NCI-H1930 (cell line): ENCODE results near the gene MMP2.

Source experiments
- DNase-seq, 2 experiments: peaks; one replicate each; lab custom pipeline; 2025; lab: John Stamatoyannopoulos, UW

MMP2 gene

DNA sequence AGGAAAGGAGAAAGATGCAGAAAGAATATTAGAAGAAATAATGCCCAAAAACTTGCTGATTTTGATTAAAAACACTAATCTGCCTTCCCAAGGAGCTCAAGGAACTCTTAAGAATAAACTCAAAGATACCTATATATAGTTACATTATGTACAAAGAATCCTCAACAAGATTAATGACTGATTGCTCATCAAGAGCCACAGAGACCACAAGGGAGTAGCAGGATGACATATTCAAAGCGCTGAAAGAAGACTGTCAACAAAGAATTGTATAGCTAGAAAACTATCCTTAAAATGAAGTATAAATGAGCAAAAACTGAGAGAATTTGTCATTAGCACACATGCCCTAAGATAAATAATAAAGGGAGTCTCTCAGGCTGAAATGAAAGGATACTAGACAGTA lies 36.1 kb downstream of the MMP2 start:
- no peak for DNase-seq

- no peak for DNase-seq
Measured at GRCh38 chr16:55521792-55522191, 42.8 kb downstream of the MMP2 start.

GRCh38 chr16:55526441-55526840 lies 47.4 kb downstream of the MMP2 start:
- DNase-seq, result no peak

DNA sequence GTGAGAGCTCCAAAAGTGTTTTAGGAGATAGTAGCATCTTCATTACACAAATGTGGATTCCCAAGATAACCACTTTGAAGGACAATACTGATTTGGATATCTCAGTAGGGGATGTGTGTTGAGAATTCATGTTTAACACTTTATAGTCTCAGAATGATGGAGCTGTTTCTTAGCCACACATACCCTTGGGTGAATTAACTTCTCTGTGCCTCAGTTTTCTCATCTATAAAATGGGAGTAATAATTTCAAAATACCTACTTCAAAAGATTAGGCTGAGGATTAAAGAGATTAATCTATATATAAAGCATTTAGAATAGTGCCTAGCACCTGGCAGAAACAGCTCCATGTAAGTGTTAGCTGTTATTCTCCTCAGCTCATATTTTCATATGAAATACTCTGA lies 48.9 kb downstream of the MMP2 start:
- DNase-seq, result no peak

DNA sequence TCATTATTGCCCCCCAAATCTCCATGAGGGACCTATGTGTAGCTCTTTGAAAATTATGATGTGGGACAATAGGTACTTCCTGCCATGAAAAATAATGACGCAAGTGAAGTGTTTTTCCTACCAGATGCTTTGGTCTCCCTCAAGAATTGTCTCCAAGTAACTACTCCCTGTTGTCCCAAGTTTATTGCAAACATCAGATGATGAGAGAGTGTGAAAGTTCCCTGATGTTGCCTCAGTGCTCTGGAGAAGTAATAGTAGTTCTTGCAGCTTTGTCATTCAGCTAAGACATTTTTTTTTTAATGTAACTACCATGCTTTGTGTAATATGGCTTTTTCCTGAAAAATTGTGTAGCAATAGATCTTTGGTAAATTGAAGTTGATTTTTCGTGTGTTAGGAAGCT lies 50.0 kb downstream of the MMP2 start:
- no peak for DNase-seq

- no peak for DNase-seq
Measured at GRCh38 chr16:55530316-55530856, 51.4 kb downstream of the MMP2 start.

DNA sequence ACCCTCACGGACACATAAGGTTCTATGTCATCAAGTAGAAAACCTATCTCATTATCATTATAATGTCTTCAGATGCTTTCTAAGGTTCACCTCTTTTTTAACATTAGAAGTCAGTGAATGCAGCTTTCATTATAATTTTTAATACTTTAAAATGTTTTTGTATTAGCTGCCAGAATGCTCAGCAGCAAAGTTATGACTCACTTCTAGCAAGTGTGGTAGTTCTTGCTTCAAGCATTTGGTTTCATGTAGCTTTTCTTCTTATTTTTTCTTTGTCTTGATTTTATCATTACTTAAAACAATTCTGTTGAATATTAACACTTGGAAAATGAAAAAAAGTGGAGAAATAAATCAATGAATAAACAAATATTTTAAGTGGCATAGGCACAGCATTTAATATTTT lies 53.2 kb downstream of the MMP2 start:
- no peak for DNase-seq

GRCh38 chr16:55534756-55535155 lies 55.8 kb downstream of the MMP2 start:
- no peak for DNase-seq

DNA sequence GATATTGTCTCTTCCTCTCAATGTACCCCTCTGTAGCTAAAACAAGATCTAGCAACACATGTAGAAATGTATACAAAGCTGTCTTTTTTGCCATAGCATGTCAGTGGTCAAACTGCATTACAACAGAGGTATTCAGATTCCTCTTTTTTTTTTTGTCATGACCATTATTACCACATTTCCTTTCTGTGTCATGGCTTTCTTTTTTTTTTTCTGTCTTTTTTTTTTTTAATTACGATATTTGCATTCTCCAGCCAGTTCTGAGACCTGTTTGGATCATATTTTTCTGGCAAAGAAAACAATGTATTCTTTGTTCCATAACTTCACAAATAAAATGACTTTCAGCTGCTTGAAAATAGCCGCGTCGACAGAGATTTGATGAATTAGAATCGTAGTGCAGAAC lies 60.1 kb downstream of the MMP2 start:
- DNase-seq, result no peak

DNA sequence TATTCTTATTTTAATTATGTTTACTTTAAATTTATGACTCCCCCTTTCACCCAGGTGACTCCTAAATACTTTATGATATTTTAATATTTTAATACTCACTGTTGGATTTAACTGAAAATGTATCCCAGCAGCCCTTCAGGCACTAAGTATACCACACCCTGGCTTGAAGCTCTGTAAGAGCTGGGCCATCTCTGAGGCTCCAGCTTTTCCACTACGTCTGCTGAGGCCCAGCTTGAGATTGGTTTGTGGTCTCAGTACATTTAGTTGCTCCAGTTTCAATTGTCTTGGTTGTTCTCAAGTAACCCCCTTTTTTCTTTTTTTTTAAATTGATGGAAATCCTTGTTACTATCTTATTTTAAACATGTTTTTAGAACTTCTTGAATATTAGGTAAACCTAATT lies 60.5 kb downstream of the MMP2 start:
- no peak for DNase-seq

GRCh38 chr16:55540221-55540620 lies 61.2 kb downstream of the MMP2 start:
- DNase-seq, result no peak

DNA sequence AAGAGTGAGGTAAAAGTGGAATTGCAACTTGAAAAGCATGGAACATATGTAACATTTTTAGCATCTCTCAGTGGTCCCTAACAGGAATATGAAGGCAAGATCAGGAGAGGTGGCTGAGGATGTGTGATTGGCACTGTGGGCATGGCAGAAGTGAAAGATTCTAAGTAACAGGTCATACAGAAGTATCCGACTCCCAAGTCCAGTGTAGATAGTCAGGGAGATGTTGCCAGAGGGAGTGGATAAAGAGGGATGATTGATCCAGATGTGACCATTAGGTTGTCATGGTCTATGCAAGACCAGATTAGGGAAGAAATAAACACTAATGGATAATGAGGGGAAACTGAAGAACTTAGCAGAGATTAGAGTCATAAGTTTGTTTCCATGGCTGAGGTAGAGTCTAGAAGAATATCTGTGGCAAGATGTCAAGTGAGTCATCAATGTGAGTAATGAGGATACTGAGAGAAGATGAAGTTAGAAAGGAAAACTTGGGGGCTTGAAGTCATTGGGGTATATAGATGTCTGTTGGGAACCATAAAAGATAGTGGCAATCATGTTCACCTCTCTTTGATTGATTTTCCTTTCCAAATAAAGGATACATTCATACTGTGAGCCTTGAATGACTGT lies 63.6 kb downstream of the MMP2 start:
- no peak for DNase-seq

GRCh38 chr16:55543472-55543871 lies 64.5 kb downstream of the MMP2 start:
- no peak for DNase-seq

GRCh38 chr16:55552621-55553020 lies 73.6 kb downstream of the MMP2 start:
- DNase-seq, result no peak

DNA sequence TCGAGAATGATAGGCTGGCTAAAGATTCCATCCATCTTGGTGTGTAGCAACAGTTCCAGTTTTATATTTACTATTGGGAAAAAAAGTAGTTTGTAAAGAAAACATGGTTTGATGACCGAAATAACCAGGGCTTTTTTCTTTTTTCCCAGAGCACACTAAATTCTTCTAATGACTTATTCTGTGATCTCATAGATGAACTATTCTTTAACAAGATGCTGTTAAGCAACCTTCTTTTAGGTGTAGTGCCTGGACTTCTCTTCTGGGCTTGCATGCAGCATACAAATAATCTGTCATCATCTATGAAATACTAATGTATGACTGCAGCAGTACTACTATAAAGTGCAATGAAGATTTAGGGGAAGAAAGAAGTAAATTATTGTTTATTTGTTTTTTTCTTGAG lies 76.4 kb downstream of the MMP2 start:
- DNase-seq, result no peak
